ENCODE results near the gene COA3.

Gene COA3

GRCh38 chr17:42844271-42844670, 45.8 kb upstream of the COA3 start, which contains the start of gene AOC2:
Gene AOC2, plus strand, starts transcription at chr17:42844580. Its CDS starts 47 bp downstream, at chr17:42844627.
- DNase-seq (ENCODE audit: low read depth), result no peak
- no peak within 1 kb of the TSS for H3K4me3 ChIP-seq (ENCODE audit: low read depth, low read length)
- TF ChIP-seq, protein P1, sequence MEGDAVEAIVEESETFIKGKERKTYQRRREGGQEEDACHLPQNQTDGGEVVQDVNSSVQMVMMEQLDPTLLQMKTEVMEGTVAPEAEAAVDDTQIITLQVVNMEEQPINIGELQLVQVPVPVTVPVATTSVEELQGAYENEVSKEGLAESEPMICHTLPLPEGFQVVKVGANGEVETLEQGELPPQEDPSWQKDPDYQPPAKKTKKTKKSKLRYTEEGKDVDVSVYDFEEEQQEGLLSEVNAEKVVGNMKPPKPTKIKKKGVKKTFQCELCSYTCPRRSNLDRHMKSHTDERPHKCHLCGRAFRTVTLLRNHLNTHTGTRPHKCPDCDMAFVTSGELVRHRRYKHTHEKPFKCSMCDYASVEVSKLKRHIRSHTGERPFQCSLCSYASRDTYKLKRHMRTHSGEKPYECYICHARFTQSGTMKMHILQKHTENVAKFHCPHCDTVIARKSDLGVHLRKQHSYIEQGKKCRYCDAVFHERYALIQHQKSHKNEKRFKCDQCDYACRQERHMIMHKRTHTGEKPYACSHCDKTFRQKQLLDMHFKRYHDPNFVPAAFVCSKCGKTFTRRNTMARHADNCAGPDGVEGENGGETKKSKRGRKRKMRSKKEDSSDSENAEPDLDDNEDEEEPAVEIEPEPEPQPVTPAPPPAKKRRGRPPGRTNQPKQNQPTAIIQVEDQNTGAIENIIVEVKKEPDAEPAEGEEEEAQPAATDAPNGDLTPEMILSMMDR (IDR thresholded peaks at IDR 0.05; ENCODE audit: low read depth, low read length, missing control alignments), result no peak

- no peak for DNase-seq (ENCODE audit: low read depth)
- no peak overlapping the region for H3K4me3 ChIP-seq (ENCODE audit: low read depth, low read length)
- TF ChIP-seq, protein P1 (IDR thresholded peaks at IDR 0.05; ENCODE audit: low read depth, low read length, missing control alignments), result peak; percentile 82
These were observed 44.9 kb upstream of the COA3 start for GRCh38 chr17:42843358-42843934.

- DNase-seq (ENCODE audit: low read depth), result no peak
- TF ChIP-seq, protein P1 (IDR thresholded peaks at IDR 0.05; ENCODE audit: low read depth, low read length, missing control alignments), result no peak
- no peak overlapping the region for H3K4me3 ChIP-seq (ENCODE audit: low read depth, low read length)
These were observed 43.6 kb upstream of the COA3 start for GRCh38 chr17:42841975-42842685.

DNA sequence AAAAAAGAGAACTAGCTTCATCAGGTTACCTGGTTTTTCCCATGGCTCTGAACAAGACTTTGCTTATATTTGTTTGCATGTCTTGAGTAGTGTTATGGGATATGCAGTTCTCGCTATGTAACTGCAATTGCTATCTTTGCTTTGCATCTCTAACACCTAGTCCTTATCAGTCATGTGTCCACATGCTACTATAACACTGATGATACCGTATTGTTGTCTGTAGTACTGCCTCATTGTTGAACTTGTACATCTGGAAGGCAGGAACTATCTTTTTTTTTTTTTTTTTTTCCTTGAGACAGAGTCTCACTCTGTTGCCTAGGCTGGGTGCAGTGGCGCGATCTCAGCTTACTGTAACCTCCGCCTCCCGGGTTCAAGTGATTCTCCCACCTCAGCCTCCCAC, 37.2 kb upstream of the COA3 start:
- DNase-seq (ENCODE audit: low read depth), result no peak
- TF ChIP-seq, protein P1 (IDR thresholded peaks at IDR 0.05; ENCODE audit: low read depth, low read length, missing control alignments), result no peak
- H3K4me3 ChIP-seq (ENCODE audit: low read depth, low read length), result no peak overlapping the region

- H3K4me3 ChIP-seq (ENCODE audit: low read depth, low read length), result peak overlapping the region; percentile 79
- TF ChIP-seq, protein P1 (IDR thresholded peaks at IDR 0.05; ENCODE audit: low read depth, low read length, missing control alignments), result no peak
- DNase-seq (ENCODE audit: low read depth), result no peak
These were observed 35.4 kb upstream of the COA3 start for GRCh38 chr17:42833767-42834422.

GRCh38 chr17:42832934-42833766, 34.6 kb upstream of the COA3 start, which contains the start of gene PSME3:
Gene PSME3, plus strand, starts transcription at chr17:42833397. Its CDS starts 235 bp downstream, at chr17:42833632.
- TF ChIP-seq, protein P1 (IDR thresholded peaks at IDR 0.05; ENCODE audit: low read depth, low read length, missing control alignments), result no peak
- H3K4me3 ChIP-seq (ENCODE audit: low read depth, low read length), result peak within 1 kb of the TSS; percentile 79

More at GRCh38 chr17:42832934-42833766, 34.6 kb upstream of the COA3 start, which contains the start of gene PSME3:
- DNase-seq (ENCODE audit: low read depth), result peak; percentile 60
